SK-N-SH (cell line): ENCODE results near the gene THBS2. TPM values are rescaled to one million over a fixed set of nuclear protein-coding genes. Genes with fewer than 3 reads are reported as not detected.

ENCODE experiments used
- CTCF ChIA-PET: fragments of 300-600, 350-600 bp; formaldehyde crosslinking; extraction: SDS; loops from one replicate; lab custom pipeline; 2021; lab: Yijun Ruan, JAX
- POLR2A ChIA-PET: fragments of 350-600 bp; sonication (Branson Sonifier 250); formaldehyde crosslinking; extraction: SDS; loops from one replicate; lab custom pipeline; 2020; ENCODE audit warnings: antibody characterized with exemption, inconsistent platforms; lab: Yijun Ruan, JAX
- DNase-seq: peaks from one replicate; pipeline ENCODE4 v3.0.0; 2012
- H2AFZ ChIP-seq: fragments of 200-600 bp; sonication (generic); 2 replicates; pipeline ENCODE4 v1.8.1; 2016; ENCODE audit warnings: antibody characterized with exemption, mild to moderate bottlenecking, low read depth
- H3F3A ChIP-seq: fragments of 200-600 bp; sonication (generic); replicated peaks from 2 replicates; pipeline ENCODE3; 2016; ENCODE audit warnings: antibody characterized with exemption, mild to moderate bottlenecking; ENCODE audit not compliant: insufficient read depth
- H3K27ac ChIP-seq, 2 experiments: fragments of 200-500 bp in 1 of 2; fragments of 200-600 bp in 1 of 2; sonication (Bioruptor generic) in 1 of 2; sonication (generic), shearing (Covaris generic) in 1 of 2; 2 replicates each; pipeline versions ENCODE4 v1.5.1 to v1.6.1; 2014 to 2016; ENCODE audit warnings: low read depth in 2 of 2, inconsistent platforms in 1 of 2, low read length in 1 of 2, mild to moderate bottlenecking in 1 of 2, mixed read lengths in 1 of 2
- H3K27me3 ChIP-seq: fragments of 200-600 bp; sonication (generic), shearing (Covaris generic); 2 replicates; pipeline ENCODE4 v1.6.1; 2016; ENCODE audit warnings: mixed run types; ENCODE audit not compliant: insufficient read depth
- H3K36me3 ChIP-seq, 2 experiments: fragments of 200-500 bp in 1 of 2; fragments of 200-600 bp in 1 of 2; sonication (Bioruptor generic) in 1 of 2; sonication (generic) in 1 of 2; replicated peaks in 1 of 2; 2 replicates each; pipeline versions ENCODE3 to v1.5.1; 2014 to 2016; ENCODE audit warnings: low read length in 1 of 2, mild to moderate bottlenecking in 1 of 2; ENCODE audit not compliant: insufficient read depth in 2 of 2, control insufficient read depth in 1 of 2
- H3K4me1 ChIP-seq, 2 experiments: fragments of 200-500 bp in 1 of 2; fragments of 200-600 bp in 1 of 2; sonication (Bioruptor generic) in 1 of 2; sonication (generic), shearing (Covaris generic) in 1 of 2; 2 replicates each; pipeline versions ENCODE4 v1.5.1 to v1.6.1; 2014 to 2016; ENCODE audit warnings: low read depth in 1 of 2, low read length in 1 of 2, mixed run types in 1 of 2; ENCODE audit not compliant: insufficient read depth in 2 of 2, control insufficient read depth in 1 of 2
- H3K4me2 ChIP-seq: fragments of 200-600 bp; sonication (generic), shearing (Covaris generic); 2 replicates; pipeline ENCODE4 v1.6.1; 2017; ENCODE audit warnings: mixed run types
- H3K4me3 ChIP-seq, 2 experiments: fragments of 200-500 bp in 1 of 2; fragments of 200-600 bp in 1 of 2; sonication (Bioruptor generic) in 1 of 2; sonication (generic), shearing (Covaris generic) in 1 of 2; 2 replicates each; pipeline versions ENCODE4 v1.5.1 to v1.8.1; 2014 to 2016; ENCODE audit warnings: low read depth in 2 of 2, inconsistent platforms in 1 of 2, low read length in 1 of 2, mild to moderate bottlenecking in 1 of 2, mixed read lengths in 1 of 2, moderate library complexity in 1 of 2
- H3K79me2 ChIP-seq: fragments of 200-600 bp; sonication (generic); 2 replicates; pipeline ENCODE4 v1.8.1; 2017; ENCODE audit warnings: mild to moderate bottlenecking; ENCODE audit not compliant: insufficient read depth
- H3K9ac ChIP-seq: fragments of 200-600 bp; sonication (generic); 2 replicates; pipeline ENCODE4 v1.6.1; 2017; ENCODE audit warnings: mixed run types
- H3K9me2 ChIP-seq: fragments of 200-600 bp; sonication (generic); 2 replicates; pipeline ENCODE4 v1.6.1; 2017; ENCODE audit warnings: mixed run types
- H3K9me3 ChIP-seq: fragments of 200-600 bp; sonication (generic); 2 replicates; pipeline ENCODE4 v1.6.1; 2017; ENCODE audit warnings: mixed run types, mild to moderate bottlenecking, moderate library complexity
- H4K20me1 ChIP-seq: fragments of 200-600 bp; sonication (generic); 2 replicates; pipeline ENCODE4 v1.6.1; 2017; ENCODE audit warnings: mild to moderate bottlenecking, mixed run types; ENCODE audit not compliant: insufficient read depth
- CHD2 ChIP-seq: fragments of 150-350 bp; IDR thresholded peaks from 2 replicates; pipeline ENCODE4 v1.6.1; 2018; ENCODE audit warnings: low read length; ENCODE audit not compliant: partially characterized antibody
- ELF1 ChIP-seq: IDR thresholded peaks from 2 replicates; pipeline ENCODE4 v1.4.0; 2012
- EP300 ChIP-seq, 2 experiments: IDR thresholded peaks; 2 replicates each; pipeline versions ENCODE4 v1.4.0 to v1.6.1; 2012; ENCODE audit warnings: borderline replicate concordance in 1 of 2, low read depth in 1 of 2, low read length in 1 of 2
- EZH2phosphoT487 ChIP-seq: fragments of 200-600 bp; sonication (generic); IDR thresholded peaks from 2 replicates; pipeline ENCODE4 v1.6.1; 2017; ENCODE audit warnings: low read depth, mixed run types, mild to moderate bottlenecking, antibody characterized with exemption, moderate library complexity, borderline replicate concordance
- FOSL2 ChIP-seq: IDR thresholded peaks from 2 replicates; pipeline ENCODE4 v1.4.0; 2012; ENCODE audit warnings: low read depth, mild to moderate bottlenecking, moderate library complexity, borderline replicate concordance
- FOXM1 ChIP-seq: IDR thresholded peaks from 2 replicates; pipeline ENCODE4 v1.4.0; 2012; ENCODE audit warnings: low read depth, mild to moderate bottlenecking
- GABPA ChIP-seq: IDR thresholded peaks from 2 replicates; pipeline ENCODE4 v1.4.0; 2012; ENCODE audit warnings: low read depth, mild to moderate bottlenecking
- JUND ChIP-seq: IDR thresholded peaks from 2 replicates; pipeline ENCODE4 v1.4.0; 2012
- MEF2A ChIP-seq: IDR thresholded peaks from 2 replicates; pipeline ENCODE4 v1.4.0; 2012; ENCODE audit warnings: low read depth, borderline replicate concordance
- NRF1 ChIP-seq: IDR thresholded peaks from 2 replicates; pipeline ENCODE4 v1.6.1; 2012; ENCODE audit warnings: low read depth, mild to moderate bottlenecking, low read length
- RAD21 ChIP-seq: IDR thresholded peaks from 2 replicates; pipeline ENCODE4 v1.6.1; 2012; ENCODE audit warnings: mild to moderate bottlenecking, low read length
- RCOR1 ChIP-seq: fragments of 150-350 bp; IDR thresholded peaks from 2 replicates; pipeline ENCODE4 v1.6.1; 2017; ENCODE audit warnings: antibody characterized with exemption, low read length
- TCF12 ChIP-seq: IDR thresholded peaks from 2 replicates; pipeline ENCODE4 v1.4.0; 2012
- TEAD4 ChIP-seq: IDR thresholded peaks from 2 replicates; pipeline ENCODE4 v1.4.0; 2012; ENCODE audit warnings: mild to moderate bottlenecking, borderline replicate concordance; ENCODE audit not compliant: insufficient read depth
- WGBS: methylation state at CpG from one replicate; pipeline ENCODE4 v1.1.6; 2017; ENCODE audit warnings: low lambda C conversion rate; 5-methylcytosine and 5-hydroxymethylcytosine counted together
- polyA plus RNA-seq, 3 experiments: library from polyadenylated mRNA; depleted of rRNA; stranded (reverse); fragments of >200 nt; gene quantifications; 2 replicates each; pipeline ENCODE4 v1.2.3, GENCODE V29; 2012
- TF ChIP-seq, protein P1 (sequence below): IDR thresholded peaks from 2 replicates; pipeline ENCODE4 v1.4.0; 2012; ENCODE audit warnings: low read depth
- TF ChIP-seq, protein P2 (sequence below): fragments of 150-350 bp; IDR thresholded peaks from 2 replicates; pipeline ENCODE4 v1.6.1; 2017; ENCODE audit warnings: antibody characterized with exemption, low read length, low read depth, borderline replicate concordance
- TF ChIP-seq, protein P3 (sequence below): IDR thresholded peaks from 2 replicates; pipeline ENCODE4 v1.6.1; 2012; ENCODE audit warnings: mild to moderate bottlenecking, low read depth, low read length, moderate library complexity
- TF ChIP-seq, protein P4 (sequence below): IDR thresholded peaks from 2 replicates; pipeline ENCODE4 v1.4.0; 2012; ENCODE audit warnings: low read depth, borderline replicate concordance
- TF ChIP-seq, protein P5 (sequence below): IDR thresholded peaks from 2 replicates; pipeline ENCODE4 v1.4.0; 2012; ENCODE audit warnings: low read depth, borderline replicate concordance

The THBS2 gene
- polyA plus RNA-seq, 1 of the 3 experiments (the other 2 are of a cell fraction) = 166 TPM

DNA sequence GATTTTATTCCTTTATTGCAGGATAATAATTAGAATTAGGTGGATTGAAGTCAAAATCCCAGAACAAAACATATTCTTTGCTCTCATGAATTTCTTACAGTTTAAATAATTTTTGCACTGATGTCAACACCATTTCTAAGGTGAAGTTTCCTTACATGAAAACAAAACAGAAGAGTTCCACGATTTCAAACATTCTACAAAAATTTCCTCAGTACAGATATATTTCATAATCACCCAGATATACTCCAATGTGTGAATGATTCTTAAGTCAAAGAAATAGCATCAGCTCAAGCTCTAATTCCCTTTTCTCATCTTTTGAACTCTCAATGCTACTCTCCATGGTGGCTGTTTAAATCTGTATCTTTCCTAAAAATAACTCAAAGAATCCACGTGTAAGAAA is 39.5 kb upstream of the THBS2 start:
- Histone ChIP-seq H3K79me2 (no peaks in the 10 kb centered on the region), H3K27ac (peak overlapping the region; percentile 80 to 81; a peak in 3 of 4 replicates), H3K27me3 (no peaks in the 10 kb centered on the region), H4K20me1 (no peaks in the 10 kb centered on the region), H3K9me3 (0 out of 2 replicates have a peak, but pooled peaks cover 9% of the 10 kb centered on the region), H3K9ac (no peak overlapping the region), H3K4me1 (peaks cover 0 to 17% of the 10 kb centered on the region in 2 experiments; a peak in 3 of 4 replicates), H3K36me3 (no peaks in the 10 kb centered on the region), H3F3A (peaks cover 11% of the 10 kb centered on the region), H3K4me2 (peak overlapping the region; percentile 75; the same call in 1 of the 2 replicates), H2AFZ (peak overlapping the region; percentile 57; the same call in 1 of the 2 replicates), H3K4me3 (no peak overlapping the region), H3K9me2 (no peaks in the 10 kb centered on the region)
- DNase-seq = no peak
- TF ChIP-seq RCOR1 (no peak), FOSL2 (no peak), TEAD4 (no peak)
- POLR2A ChIA-PET = no interaction called here
- CTCF ChIA-PET = no interaction called here
- WGBS = 19% methylated on average over 2 of the region's 2 CpGs

DNA sequence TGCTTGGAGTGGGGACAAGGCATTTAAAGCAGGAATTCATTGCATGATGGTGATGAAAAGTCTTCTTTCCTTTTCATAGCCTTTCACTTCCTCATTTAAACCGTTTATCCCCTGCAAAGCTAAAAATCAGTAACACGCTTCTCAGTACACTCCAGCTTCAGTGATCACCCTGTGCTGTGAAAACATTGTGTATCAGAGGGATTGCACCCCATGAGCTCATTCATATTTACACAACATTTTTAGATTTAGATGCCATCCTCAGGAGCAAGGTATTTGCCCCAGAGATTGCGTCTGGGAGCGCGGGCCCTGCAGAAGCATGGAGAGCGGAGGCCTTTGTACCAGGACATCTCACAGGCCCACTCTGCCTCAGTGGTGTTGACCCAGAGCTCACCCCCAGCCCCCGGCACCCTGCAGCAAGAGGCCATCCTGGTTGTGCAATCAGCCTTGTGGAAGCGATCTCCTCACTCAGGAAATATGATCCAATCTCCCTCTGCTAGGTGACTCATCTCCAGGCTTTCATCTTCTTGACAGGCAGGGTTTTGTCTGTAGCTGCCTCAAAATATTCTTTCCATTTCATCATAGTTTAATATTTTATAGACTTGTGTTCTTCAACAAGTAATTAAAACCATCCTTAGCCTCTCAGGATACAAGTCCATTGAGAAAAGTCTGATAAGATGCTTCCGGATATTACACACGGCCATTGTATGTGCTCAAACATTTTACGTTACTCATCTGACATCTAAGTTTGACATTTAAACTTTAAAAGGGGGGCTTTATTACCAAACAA is 38.9 kb upstream of the THBS2 start:
- DNase-seq = no peak
- Histone ChIP-seq H3K9ac (peak overlapping the region; percentile 27; the same call in 1 of the 2 replicates), H3K27me3 (no peaks in the 10 kb centered on the region), H2AFZ (peak overlapping the region; percentile 64; the same call in 1 of the 2 replicates), H4K20me1 (no peaks in the 10 kb centered on the region), H3F3A (peaks cover 11% of the 10 kb centered on the region), H3K9me2 (no peaks in the 10 kb centered on the region), H3K27ac (peak overlapping the region; percentile 80 to 81; a peak in 3 of 4 replicates), H3K79me2 (no peaks in the 10 kb centered on the region), H3K4me2 (peak overlapping the region; percentile 75), H3K9me3 (0 out of 2 replicates have a peak, but pooled peaks cover 9% of the 10 kb centered on the region), H3K4me3 (peak overlapping the region in 1 of 2 experiments; percentile 23; a peak in 1 of 4 replicates), H3K4me1 (peaks cover 0 to 17% of the 10 kb centered on the region in 2 experiments; a peak in 3 of 4 replicates), H3K36me3 (no peaks in the 10 kb centered on the region)
- whole genome bisulfite sequencing = 15% methylated on average over 5 of the region's 11 CpGs
- ChIA-PET CTCF (no interaction called here), POLR2A (no interaction called here)
- TF ChIP-seq, protein P1, sequence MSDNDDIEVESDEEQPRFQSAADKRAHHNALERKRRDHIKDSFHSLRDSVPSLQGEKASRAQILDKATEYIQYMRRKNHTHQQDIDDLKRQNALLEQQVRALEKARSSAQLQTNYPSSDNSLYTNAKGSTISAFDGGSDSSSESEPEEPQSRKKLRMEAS = peak; percentile 74
- TF ChIP-seq TCF12 (peak; percentile 98), CHD2 (no peak), MEF2A (peak; percentile 76), EZH2phosphoT487 (no peak), GABPA (no peak), FOSL2 (peak; percentile 96), EP300 (IDR thresholded peaks at IDR 0.05; ENCODE audit: borderline replicate concordance in 1 of 2, low read depth in 1 of 2, low read length in 1 of 2) (peak; percentile 75 to 98), RCOR1 (no peak), RAD21 (no peak), ELF1 (peak; percentile 43; the same call in 1 of the 2 replicates), FOXM1 (peak; percentile 94), JUND (peak; percentile 98), NRF1 (no peak)
- TF ChIP-seq, protein P2, sequence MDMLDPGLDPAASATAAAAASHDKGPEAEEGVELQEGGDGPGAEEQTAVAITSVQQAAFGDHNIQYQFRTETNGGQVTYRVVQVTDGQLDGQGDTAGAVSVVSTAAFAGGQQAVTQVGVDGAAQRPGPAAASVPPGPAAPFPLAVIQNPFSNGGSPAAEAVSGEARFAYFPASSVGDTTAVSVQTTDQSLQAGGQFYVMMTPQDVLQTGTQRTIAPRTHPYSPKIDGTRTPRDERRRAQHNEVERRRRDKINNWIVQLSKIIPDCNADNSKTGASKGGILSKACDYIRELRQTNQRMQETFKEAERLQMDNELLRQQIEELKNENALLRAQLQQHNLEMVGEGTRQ = no peak
- TF ChIP-seq, protein P3, sequence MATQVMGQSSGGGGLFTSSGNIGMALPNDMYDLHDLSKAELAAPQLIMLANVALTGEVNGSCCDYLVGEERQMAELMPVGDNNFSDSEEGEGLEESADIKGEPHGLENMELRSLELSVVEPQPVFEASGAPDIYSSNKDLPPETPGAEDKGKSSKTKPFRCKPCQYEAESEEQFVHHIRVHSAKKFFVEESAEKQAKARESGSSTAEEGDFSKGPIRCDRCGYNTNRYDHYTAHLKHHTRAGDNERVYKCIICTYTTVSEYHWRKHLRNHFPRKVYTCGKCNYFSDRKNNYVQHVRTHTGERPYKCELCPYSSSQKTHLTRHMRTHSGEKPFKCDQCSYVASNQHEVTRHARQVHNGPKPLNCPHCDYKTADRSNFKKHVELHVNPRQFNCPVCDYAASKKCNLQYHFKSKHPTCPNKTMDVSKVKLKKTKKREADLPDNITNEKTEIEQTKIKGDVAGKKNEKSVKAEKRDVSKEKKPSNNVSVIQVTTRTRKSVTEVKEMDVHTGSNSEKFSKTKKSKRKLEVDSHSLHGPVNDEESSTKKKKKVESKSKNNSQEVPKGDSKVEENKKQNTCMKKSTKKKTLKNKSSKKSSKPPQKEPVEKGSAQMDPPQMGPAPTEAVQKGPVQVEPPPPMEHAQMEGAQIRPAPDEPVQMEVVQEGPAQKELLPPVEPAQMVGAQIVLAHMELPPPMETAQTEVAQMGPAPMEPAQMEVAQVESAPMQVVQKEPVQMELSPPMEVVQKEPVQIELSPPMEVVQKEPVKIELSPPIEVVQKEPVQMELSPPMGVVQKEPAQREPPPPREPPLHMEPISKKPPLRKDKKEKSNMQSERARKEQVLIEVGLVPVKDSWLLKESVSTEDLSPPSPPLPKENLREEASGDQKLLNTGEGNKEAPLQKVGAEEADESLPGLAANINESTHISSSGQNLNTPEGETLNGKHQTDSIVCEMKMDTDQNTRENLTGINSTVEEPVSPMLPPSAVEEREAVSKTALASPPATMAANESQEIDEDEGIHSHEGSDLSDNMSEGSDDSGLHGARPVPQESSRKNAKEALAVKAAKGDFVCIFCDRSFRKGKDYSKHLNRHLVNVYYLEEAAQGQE = 0 out of 2 replicates have a peak, but pooled peaks have one; percentile 34
- TF ChIP-seq, protein P4, sequence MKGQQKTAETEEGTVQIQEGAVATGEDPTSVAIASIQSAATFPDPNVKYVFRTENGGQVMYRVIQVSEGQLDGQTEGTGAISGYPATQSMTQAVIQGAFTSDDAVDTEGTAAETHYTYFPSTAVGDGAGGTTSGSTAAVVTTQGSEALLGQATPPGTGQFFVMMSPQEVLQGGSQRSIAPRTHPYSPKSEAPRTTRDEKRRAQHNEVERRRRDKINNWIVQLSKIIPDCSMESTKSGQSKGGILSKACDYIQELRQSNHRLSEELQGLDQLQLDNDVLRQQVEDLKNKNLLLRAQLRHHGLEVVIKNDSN = no peak
- TF ChIP-seq, protein P5, sequence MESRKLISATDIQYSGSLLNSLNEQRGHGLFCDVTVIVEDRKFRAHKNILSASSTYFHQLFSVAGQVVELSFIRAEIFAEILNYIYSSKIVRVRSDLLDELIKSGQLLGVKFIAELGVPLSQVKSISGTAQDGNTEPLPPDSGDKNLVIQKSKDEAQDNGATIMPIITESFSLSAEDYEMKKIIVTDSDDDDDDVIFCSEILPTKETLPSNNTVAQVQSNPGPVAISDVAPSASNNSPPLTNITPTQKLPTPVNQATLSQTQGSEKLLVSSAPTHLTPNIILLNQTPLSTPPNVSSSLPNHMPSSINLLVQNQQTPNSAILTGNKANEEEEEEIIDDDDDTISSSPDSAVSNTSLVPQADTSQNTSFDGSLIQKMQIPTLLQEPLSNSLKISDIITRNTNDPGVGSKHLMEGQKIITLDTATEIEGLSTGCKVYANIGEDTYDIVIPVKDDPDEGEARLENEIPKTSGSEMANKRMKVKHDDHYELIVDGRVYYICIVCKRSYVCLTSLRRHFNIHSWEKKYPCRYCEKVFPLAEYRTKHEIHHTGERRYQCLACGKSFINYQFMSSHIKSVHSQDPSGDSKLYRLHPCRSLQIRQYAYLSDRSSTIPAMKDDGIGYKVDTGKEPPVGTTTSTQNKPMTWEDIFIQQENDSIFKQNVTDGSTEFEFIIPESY = peak; percentile 84; the same call in 1 of the 2 replicates
